ENCODE measurements around the gene SEMA5B. TPM values are rescaled to one million over a fixed set of nuclear protein-coding genes. Genes with fewer than 3 reads are reported as not detected.

The SEMA5B gene
- total RNA-seq, 1 experiment from 2014 or later: not detected

GRCh38 chr3:122974764-122975162 lies 52.8 kb downstream of the SEMA5B start:
- DNase-seq (ENCODE audit: low read depth): peak; percentile 46

GRCh38 chr3:122973893-122974615 lies 53.5 kb downstream of the SEMA5B start:
- no peak for DNase-seq (ENCODE audit: low read depth)

- DNase-seq (ENCODE audit: low read depth): no peak
Observed at GRCh38 chr3:122972141-122972540, 55.4 kb downstream of the SEMA5B start.

- DNase-seq (ENCODE audit: low read depth): no peak
Observed at GRCh38 chr3:122969585-122970469, 57.7 kb downstream of the SEMA5B start.

- DNase-seq (ENCODE audit: low read depth): no peak
Observed at GRCh38 chr3:122967765-122968164, 59.8 kb downstream of the SEMA5B start.

GRCh38 chr3:122967356-122967755 lies 60.2 kb downstream of the SEMA5B start:
- DNase-seq (ENCODE audit: low read depth): no peak

- DNase-seq (ENCODE audit: low read depth): no peak
Observed at GRCh38 chr3:122966045-122966444, 61.5 kb downstream of the SEMA5B start.

- DNase-seq (ENCODE audit: low read depth): no peak
Observed at GRCh38 chr3:122964811-122965210, 62.8 kb downstream of the SEMA5B start.

GRCh38 chr3:122962149-122962548 lies 65.4 kb downstream of the SEMA5B start:
- no peak for DNase-seq (ENCODE audit: low read depth)

GRCh38 chr3:122961146-122961545 lies 66.4 kb downstream of the SEMA5B start:
- DNase-seq (ENCODE audit: low read depth): no peak

- no peak for DNase-seq (ENCODE audit: low read depth)
Observed at GRCh38 chr3:122960652-122961051, 66.9 kb downstream of the SEMA5B start.

- DNase-seq (ENCODE audit: low read depth): no peak
Observed at GRCh38 chr3:122959339-122959738, 68.2 kb downstream of the SEMA5B start.

- DNase-seq (ENCODE audit: low read depth): no peak
Observed at GRCh38 chr3:122957707-122958689, 69.6 kb downstream of the SEMA5B start.

- DNase-seq (ENCODE audit: low read depth): no peak
Observed at GRCh38 chr3:122956693-122957455, 70.7 kb downstream of the SEMA5B start.

GRCh38 chr3:122955916-122956692 lies 71.5 kb downstream of the SEMA5B start:
- no peak for DNase-seq (ENCODE audit: low read depth)

GRCh38 chr3:122952520-122952919 lies 75.0 kb downstream of the SEMA5B start:
- DNase-seq (ENCODE audit: low read depth): peak; percentile 43

GRCh38 chr3:122948408-122948807 lies 79.2 kb downstream of the SEMA5B start:
- DNase-seq (ENCODE audit: low read depth): no peak

- DNase-seq (ENCODE audit: low read depth): peak; percentile 40
Observed at GRCh38 chr3:122947738-122948137, 79.8 kb downstream of the SEMA5B start.

- DNase-seq (ENCODE audit: low read depth): no peak
Observed at GRCh38 chr3:122947196-122947595, 80.4 kb downstream of the SEMA5B start.

- DNase-seq (ENCODE audit: low read depth): no peak
Observed at GRCh38 chr3:122946185-122946584, 81.4 kb downstream of the SEMA5B start.

All from HT1080 (cell line).